ENCODE data around the gene KLRK1.
"Not testable (repeated sequence)": the region's sequence is repeated elsewhere in the genome, so short reads cannot be mapped to it uniquely, and the experiment has no call there.

- not testable (repeated sequence) for TF ChIP-seq POLR2A, CTCF, EP300 (IDR thresholded peaks at IDR 0.05)
Measured at GRCh38 chr12:10424260-10424899, 34.5 kb upstream of the KLRK1 start.
